Measurements from ENCODE around the gene RAD51B.
"Not testable (repeated sequence)": the region's sequence is repeated elsewhere in the genome, so short reads cannot be mapped to it uniquely, and the experiment has no call there.

Gene RAD51B

GRCh38 chr14:68285421-68286179 lies 466.0 kb downstream of the RAD51B start:
- peak; percentile 65 to 70 for DNase-seq

- no peak for DNase-seq
Observed at GRCh38 chr14:68286667-68287066, 467.1 kb downstream of the RAD51B start.

- not testable (repeated sequence) for DNase-seq
Observed at GRCh38 chr14:68289452-68289851, 469.9 kb downstream of the RAD51B start.

- DNase-seq = no peak
Observed at GRCh38 chr14:68291820-68292219, 472.2 kb downstream of the RAD51B start.

- no peak for DNase-seq
Observed at GRCh38 chr14:68292441-68293215, 473.0 kb downstream of the RAD51B start.

- no peak for DNase-seq
Observed at GRCh38 chr14:68293404-68293803, 473.8 kb downstream of the RAD51B start.

- DNase-seq = no peak
Observed at GRCh38 chr14:68295316-68295816, 475.8 kb downstream of the RAD51B start.

- no peak for DNase-seq
Observed at GRCh38 chr14:68297039-68297438, 477.5 kb downstream of the RAD51B start.

GRCh38 chr14:68297876-68298468 lies 478.4 kb downstream of the RAD51B start:
- DNase-seq = no peak

GRCh38 chr14:68300608-68301007 lies 481.0 kb downstream of the RAD51B start:
- no peak for DNase-seq

GRCh38 chr14:68301219-68301618 lies 481.6 kb downstream of the RAD51B start:
- no peak for DNase-seq

GRCh38 chr14:68302938-68303337 lies 483.4 kb downstream of the RAD51B start:
- DNase-seq = not testable (repeated sequence)

GRCh38 chr14:68305738-68306137 lies 486.2 kb downstream of the RAD51B start:
- DNase-seq = no peak

- no peak for DNase-seq
Observed at GRCh38 chr14:68306265-68306933, 486.8 kb downstream of the RAD51B start.

GRCh38 chr14:68306934-68307789 lies 487.6 kb downstream of the RAD51B start:
- DNase-seq = no peak

GRCh38 chr14:68307790-68308168 lies 488.2 kb downstream of the RAD51B start:
- no peak for DNase-seq

GRCh38 chr14:68308726-68309520 lies 489.3 kb downstream of the RAD51B start:
- DNase-seq = no peak

- no peak for DNase-seq
Observed at GRCh38 chr14:68309616-68310015, 490.0 kb downstream of the RAD51B start.

- DNase-seq = no peak
Observed at GRCh38 chr14:68312300-68312699, 492.7 kb downstream of the RAD51B start.

- DNase-seq = no peak
Observed at GRCh38 chr14:68312884-68313610, 493.5 kb downstream of the RAD51B start.

GRCh38 chr14:68314642-68315041 lies 495.1 kb downstream of the RAD51B start:
- DNase-seq = no peak
